Measurements from ENCODE around the gene AHCYL1.
A peak's percentile ranks its signal among the peaks of the same experiment; 100 is the strongest.

Gene AHCYL1

GRCh38 chr1:110004583-110004982 lies 20.0 kb downstream of the AHCYL1 start:
- Histone ChIP-seq H3K4me3 (ENCODE audit: low read length) (peak overlapping the region; percentile 31; the same call in 1 of the 2 replicates), H3K9ac (ENCODE audit: low read depth, low read length) (peak overlapping the region; percentile 32), H3K4me1 (ENCODE audit: insufficient read depth, low read length) (peaks cover 54% of the 10 kb centered on the region), H3K27me3 (ENCODE audit: insufficient read depth, low read length) (no peaks in the 10 kb centered on the region), H3K36me3 (ENCODE audit: insufficient read depth, low read depth, low read length) (peaks cover 9% of the 10 kb centered on the region), H3K27ac (ENCODE audit: low read length) (peak overlapping the region; percentile 54), H3K9me3 (ENCODE audit: insufficient read depth, low read depth, low read length) (no peaks in the 10 kb centered on the region)

GRCh38 chr1:110005971-110006370 lies 21.4 kb downstream of the AHCYL1 start:
- Histone ChIP-seq H3K36me3 (ENCODE audit: insufficient read depth, low read depth, low read length) (peaks cover 23% of the 10 kb centered on the region), H3K4me3 (ENCODE audit: low read length) (no peak overlapping the region), H3K27me3 (ENCODE audit: insufficient read depth, low read length) (no peaks in the 10 kb centered on the region), H3K9me3 (ENCODE audit: insufficient read depth, low read depth, low read length) (no peaks in the 10 kb centered on the region), H3K27ac (ENCODE audit: low read length) (no peak overlapping the region), H3K9ac (ENCODE audit: low read depth, low read length) (no peak overlapping the region), H3K4me1 (ENCODE audit: insufficient read depth, low read length) (peaks cover 54% of the 10 kb centered on the region)

GRCh38 chr1:110006516-110006915 lies 22.0 kb downstream of the AHCYL1 start:
- no peaks in the 10 kb centered on the region for H3K9me3 ChIP-seq (ENCODE audit: insufficient read depth, low read depth, low read length)
- peak overlapping the region; percentile 28; the same call in 1 of the 2 replicates for H3K4me3 ChIP-seq (ENCODE audit: low read length)
- peaks cover 54% of the 10 kb centered on the region for H3K4me1 ChIP-seq (ENCODE audit: insufficient read depth, low read length)
- H3K27ac ChIP-seq (ENCODE audit: low read length) = no peak overlapping the region
- H3K36me3 ChIP-seq (ENCODE audit: insufficient read depth, low read depth, low read length) = peaks cover 29% of the 10 kb centered on the region
- no peaks in the 10 kb centered on the region for H3K27me3 ChIP-seq (ENCODE audit: insufficient read depth, low read length)
- H3K9ac ChIP-seq (ENCODE audit: low read depth, low read length) = no peak overlapping the region; the same call in 1 of the 2 replicates

- H3K9me3 ChIP-seq (ENCODE audit: insufficient read depth, low read depth, low read length) = no peaks in the 10 kb centered on the region
- H3K36me3 ChIP-seq (ENCODE audit: insufficient read depth, low read depth, low read length) = peaks cover 36% of the 10 kb centered on the region
- H3K27ac ChIP-seq (ENCODE audit: low read length) = no peak overlapping the region
- no peaks in the 10 kb centered on the region for H3K27me3 ChIP-seq (ENCODE audit: insufficient read depth, low read length)
- peak overlapping the region; percentile 4; the same call in 1 of the 2 replicates for H3K9ac ChIP-seq (ENCODE audit: low read depth, low read length)
- peak overlapping the region; percentile 28; the same call in 1 of the 2 replicates for H3K4me3 ChIP-seq (ENCODE audit: low read length)
- peaks cover 54% of the 10 kb centered on the region for H3K4me1 ChIP-seq (ENCODE audit: insufficient read depth, low read length)
Measured at GRCh38 chr1:110007046-110007830, 22.7 kb downstream of the AHCYL1 start.

GRCh38 chr1:110008971-110009565 lies 24.5 kb downstream of the AHCYL1 start:
- Histone ChIP-seq H3K9ac (ENCODE audit: low read depth, low read length) (no peak overlapping the region), H3K27ac (ENCODE audit: low read length) (no peak overlapping the region), H3K36me3 (ENCODE audit: insufficient read depth, low read depth, low read length) (peaks cover 50% of the 10 kb centered on the region), H3K4me3 (ENCODE audit: low read length) (no peak overlapping the region), H3K9me3 (ENCODE audit: insufficient read depth, low read depth, low read length) (no peaks in the 10 kb centered on the region), H3K27me3 (ENCODE audit: insufficient read depth, low read length) (no peaks in the 10 kb centered on the region), H3K4me1 (ENCODE audit: insufficient read depth, low read length) (peaks cover 36% of the 10 kb centered on the region)

GRCh38 chr1:110011527-110012041 lies 27.0 kb downstream of the AHCYL1 start:
- Histone ChIP-seq H3K9ac (ENCODE audit: low read depth, low read length) (no peak overlapping the region), H3K4me3 (ENCODE audit: low read length) (no peak overlapping the region), H3K27me3 (ENCODE audit: insufficient read depth, low read length) (no peaks in the 10 kb centered on the region), H3K36me3 (ENCODE audit: insufficient read depth, low read depth, low read length) (peaks cover 75% of the 10 kb centered on the region), H3K4me1 (ENCODE audit: insufficient read depth, low read length) (peaks cover 12% of the 10 kb centered on the region), H3K27ac (ENCODE audit: low read length) (no peak overlapping the region), H3K9me3 (ENCODE audit: insufficient read depth, low read depth, low read length) (no peaks in the 10 kb centered on the region)

- H3K27ac ChIP-seq (ENCODE audit: low read length) = no peak overlapping the region
- H3K27me3 ChIP-seq (ENCODE audit: insufficient read depth, low read length) = no peaks in the 10 kb centered on the region
- no peak overlapping the region for H3K9ac ChIP-seq (ENCODE audit: low read depth, low read length)
- H3K36me3 ChIP-seq (ENCODE audit: insufficient read depth, low read depth, low read length) = peaks cover 82% of the 10 kb centered on the region
- H3K4me3 ChIP-seq (ENCODE audit: low read length) = no peak overlapping the region
- no peaks in the 10 kb centered on the region for H3K9me3 ChIP-seq (ENCODE audit: insufficient read depth, low read depth, low read length)
- peaks cover 5% of the 10 kb centered on the region; the same call in 1 of the 2 replicates for H3K4me1 ChIP-seq (ENCODE audit: insufficient read depth, low read length)
Measured at GRCh38 chr1:110012100-110012780, 27.7 kb downstream of the AHCYL1 start.

GRCh38 chr1:110017792-110018191 lies 33.2 kb downstream of the AHCYL1 start:
- Histone ChIP-seq H3K9ac (ENCODE audit: low read depth, low read length) (no peak overlapping the region), H3K27me3 (ENCODE audit: insufficient read depth, low read length) (no peaks in the 10 kb centered on the region), H3K36me3 (ENCODE audit: insufficient read depth, low read depth, low read length) (peaks cover 95% of the 10 kb centered on the region), H3K4me1 (ENCODE audit: insufficient read depth, low read length) (no peaks in the 10 kb centered on the region), H3K4me3 (ENCODE audit: low read length) (no peak overlapping the region), H3K27ac (ENCODE audit: low read length) (no peak overlapping the region), H3K9me3 (ENCODE audit: insufficient read depth, low read depth, low read length) (no peaks in the 10 kb centered on the region)

- Histone ChIP-seq H3K27ac (ENCODE audit: low read length) (no peak overlapping the region), H3K9me3 (ENCODE audit: insufficient read depth, low read depth, low read length) (no peaks in the 10 kb centered on the region), H3K36me3 (ENCODE audit: insufficient read depth, low read depth, low read length) (peaks cover 96% of the 10 kb centered on the region), H3K4me1 (ENCODE audit: insufficient read depth, low read length) (no peaks in the 10 kb centered on the region), H3K9ac (ENCODE audit: low read depth, low read length) (no peak overlapping the region), H3K4me3 (ENCODE audit: low read length) (no peak overlapping the region), H3K27me3 (ENCODE audit: insufficient read depth, low read length) (no peaks in the 10 kb centered on the region)
Measured at GRCh38 chr1:110018396-110018795, 33.8 kb downstream of the AHCYL1 start.

- Histone ChIP-seq H3K4me3 (ENCODE audit: low read length) (no peak overlapping the region), H3K4me1 (ENCODE audit: insufficient read depth, low read length) (no peaks in the 10 kb centered on the region), H3K27ac (ENCODE audit: low read length) (no peak overlapping the region), H3K27me3 (ENCODE audit: insufficient read depth, low read length) (no peaks in the 10 kb centered on the region), H3K9ac (ENCODE audit: low read depth, low read length) (no peak overlapping the region), H3K9me3 (ENCODE audit: insufficient read depth, low read depth, low read length) (no peaks in the 10 kb centered on the region), H3K36me3 (ENCODE audit: insufficient read depth, low read depth, low read length) (peaks cover 99% of the 10 kb centered on the region)
Measured at GRCh38 chr1:110019770-110020169, 35.2 kb downstream of the AHCYL1 start.

- Histone ChIP-seq H3K4me3 (ENCODE audit: low read length) (no peak overlapping the region), H3K27ac (ENCODE audit: low read length) (no peak overlapping the region), H3K36me3 (ENCODE audit: insufficient read depth, low read depth, low read length) (peaks cover 89% of the 10 kb centered on the region)
Measured at GRCh38 chr1:110021285-110021684, 36.7 kb downstream of the AHCYL1 start.

More at GRCh38 chr1:110021285-110021684, 36.7 kb downstream of the AHCYL1 start:
- Histone ChIP-seq H3K4me1 (ENCODE audit: insufficient read depth, low read length) (no peaks in the 10 kb centered on the region), H3K9ac (ENCODE audit: low read depth, low read length) (no peak overlapping the region), H3K27me3 (ENCODE audit: insufficient read depth, low read length) (no peaks in the 10 kb centered on the region), H3K9me3 (ENCODE audit: insufficient read depth, low read depth, low read length) (no peaks in the 10 kb centered on the region)

Data from iPS-20b (cell line).